Tibial artery (tissue), 4 donors: ENCODE results near the gene SEC22C.
A peak's percentile ranks its signal among the peaks of the same experiment; 100 is the strongest.

Experiments
- DNase-seq, 2 donors: peaks; one replicate each; pipeline ENCODE4 v3.0.0-alpha.2; 2019
- H3K27ac ChIP-seq, 2 donors: fragments of 200-600 bp; sonication (generic) in 1 of 2; 1 replicate in 1 of 2; 2 replicates in 1 of 2; pipeline ENCODE4 v1.5.1; 2018 to 2019; ENCODE audit warnings: mild to moderate bottlenecking in 1 of 2
- H3K27me3 ChIP-seq, 2 donors: fragments of 200-600 bp; sonication (generic) in 1 of 2; one replicate each; pipeline versions ENCODE4 v1.5.1 to v1.6.0; 2016 to 2019
- H3K36me3 ChIP-seq, 3 donors: fragments of 200-600 bp; sonication (generic) in 2 of 3; one replicate each; pipeline ENCODE4 v1.5.1; 2016 to 2019; ENCODE audit warnings: mild to moderate bottlenecking in 2 of 3
- H3K4me1 ChIP-seq, 4 donors: fragments of 200-600 bp; sonication (generic) in 2 of 4; 1 replicate in 3 of 4; 2 replicates in 1 of 4; pipeline ENCODE4 v1.5.1; 2016 to 2019
- H3K4me3 ChIP-seq, 2 donors: fragments of 200-600 bp; sonication (generic) in 1 of 2; 1 replicate in 1 of 2; 2 replicates in 1 of 2; pipeline ENCODE4 v1.5.1; 2018 to 2019; ENCODE audit warnings: mild to moderate bottlenecking in 2 of 2
- H3K9me3 ChIP-seq, 3 donors: fragments of 200-600 bp; sonication (generic) in 1 of 3; one replicate each; pipeline ENCODE4 v1.5.1; 2016 to 2019
- CTCF ChIP-seq, 2 experiments: fragments of 200-600 bp in 1 of 2; fragments of 450-650 bp in 1 of 2; IDR thresholded peaks; one replicate each; pipeline ENCODE4 v1.5.1; 2017 to 2019; ENCODE audit warnings: antibody characterized with exemption in 2 of 2, mild to moderate bottlenecking in 1 of 2, moderate library complexity in 1 of 2
- intact Hi-C: fragments of 100-400 bp; cut with DNase I; formaldehyde crosslinking; loops from one replicate; pipeline ENCODE4 v1.15.0; 2023; ENCODE audit warnings: low total_unique reads

The SEC22C gene

GRCh38 chr3:42503251-42503924 is 78.4 kb downstream of the SEC22C start:
- peaks cover 0 to 28% (median 20%) of the 10 kb centered on the region in 4 donors for H3K4me1 ChIP-seq
- no peak for TF ChIP-seq CTCF (IDR thresholded peaks at IDR 0.05)
- intact Hi-C loops: loop anchor here (5.0 kb wide), 2 partner anchors 44 to 249 kb away; no protein-coding TSS in a partner anchor
- peak overlapping the region; percentile 51 to 68 for H3K4me3 ChIP-seq
- H3K36me3 ChIP-seq: no peaks in the 10 kb centered on the region
- H3K27me3 ChIP-seq: no peaks in the 10 kb centered on the region
- peak overlapping the region; percentile 59 to 79 for H3K27ac ChIP-seq
- no peaks in the 10 kb centered on the region for H3K9me3 ChIP-seq
- peak in 1 of 2 donors; percentile 19 for DNase-seq

DNA sequence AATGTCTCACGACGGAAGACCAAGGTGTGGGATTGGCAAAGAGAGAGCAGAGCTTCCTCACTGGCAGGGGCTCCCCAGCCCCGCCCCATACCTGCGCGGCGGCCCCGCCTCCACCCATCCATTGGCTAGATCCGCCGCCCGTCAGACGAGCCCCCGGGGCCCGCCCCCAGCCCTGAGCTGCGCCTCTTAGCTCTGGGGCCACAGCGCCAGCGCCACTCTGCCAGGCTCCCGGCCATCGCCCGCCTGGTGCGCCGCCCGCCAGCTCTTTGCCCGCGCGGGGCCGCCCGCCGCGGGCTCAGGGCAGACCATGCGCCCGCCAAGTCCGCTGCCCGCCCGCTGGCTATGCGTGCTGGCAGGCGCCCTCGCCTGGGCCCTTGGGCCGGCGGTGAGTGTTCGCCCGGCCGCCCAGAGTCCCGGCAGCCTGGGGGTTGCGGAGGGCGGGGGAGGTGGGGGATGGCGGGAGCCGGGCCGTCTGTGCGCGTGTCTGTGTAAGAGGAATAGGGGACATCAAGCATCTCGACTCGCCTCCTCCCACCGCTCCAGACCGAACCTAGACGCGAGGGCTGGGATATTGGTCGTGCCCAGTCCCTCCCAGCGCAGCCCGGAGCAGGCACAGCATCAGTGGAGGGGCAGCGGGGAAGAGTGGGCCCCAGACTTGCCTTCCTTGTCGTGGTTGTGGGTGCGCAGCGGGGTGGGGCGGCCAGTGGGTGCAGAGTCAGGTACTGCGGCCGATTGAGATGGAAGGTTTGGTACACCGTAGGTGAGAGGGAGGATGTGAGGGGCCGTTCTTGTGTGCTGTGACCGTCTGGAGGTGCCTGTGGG is 79.1 kb downstream of the SEC22C start, which contains the start of gene VIPR1:
Gene VIPR1 (plus strand): TSS at position 215 of the 822 bp plus-strand sequence. CDS start 93 bp downstream, at position 308.
- peak within 1 kb of the TSS; percentile 59 to 79 for H3K27ac ChIP-seq
- peak; percentile 67 to 89 for DNase-seq
- H3K27me3 ChIP-seq: no peaks in the 10 kb centered on the region
- H3K9me3 ChIP-seq: no peaks in the 10 kb centered on the region
- peak within 1 kb of the TSS; percentile 51 to 68 for H3K4me3 ChIP-seq
- peaks cover 0 to 23% (median 20%) of the 10 kb centered on the region in 4 donors for H3K4me1 ChIP-seq
- intact Hi-C loops: loop anchor here (5.0 kb wide), 2 partner anchors 45 to 250 kb away; no protein-coding TSS in a partner anchor
- TF ChIP-seq CTCF (IDR thresholded peaks at IDR 0.05): no peak
- no peaks in the 10 kb centered on the region for H3K36me3 ChIP-seq

GRCh38 chr3:42501681-42502428 is 79.9 kb downstream of the SEC22C start:
- Histone ChIP-seq H3K9me3 (no peaks in the 10 kb centered on the region), H3K4me1 (peaks cover 0 to 26% (median 20%) of the 10 kb centered on the region in 4 donors), H3K4me3 (peak overlapping the region; percentile 51 to 68), H3K27me3 (no peaks in the 10 kb centered on the region), H3K27ac (peak overlapping the region; percentile 59 to 79), H3K36me3 (no peaks in the 10 kb centered on the region)
- peak; percentile 63 to 81 for TF ChIP-seq CTCF (IDR thresholded peaks at IDR 0.05)
- DNase-seq: peak; percentile 63 to 82
- intact Hi-C loops: loop anchor here (5.0 kb wide), 2 partner anchors 45 to 250 kb away; no protein-coding TSS in a partner anchor

GRCh38 chr3:42501321-42501680 is 80.5 kb downstream of the SEC22C start:
- Histone ChIP-seq H3K36me3 (no peaks in the 10 kb centered on the region), H3K4me1 (peaks cover 0 to 29% (median 20%) of the 10 kb centered on the region in 4 donors), H3K4me3 (peak overlapping the region; percentile 51 to 68), H3K27ac (peak overlapping the region; percentile 59 to 79), H3K9me3 (no peaks in the 10 kb centered on the region), H3K27me3 (no peaks in the 10 kb centered on the region)
- intact Hi-C loops: loop anchor here (5.0 kb wide), 2 partner anchors 46 to 251 kb away; no protein-coding TSS in a partner anchor
- DNase-seq: no peak
- TF ChIP-seq CTCF (IDR thresholded peaks at IDR 0.05): no peak

DNA sequence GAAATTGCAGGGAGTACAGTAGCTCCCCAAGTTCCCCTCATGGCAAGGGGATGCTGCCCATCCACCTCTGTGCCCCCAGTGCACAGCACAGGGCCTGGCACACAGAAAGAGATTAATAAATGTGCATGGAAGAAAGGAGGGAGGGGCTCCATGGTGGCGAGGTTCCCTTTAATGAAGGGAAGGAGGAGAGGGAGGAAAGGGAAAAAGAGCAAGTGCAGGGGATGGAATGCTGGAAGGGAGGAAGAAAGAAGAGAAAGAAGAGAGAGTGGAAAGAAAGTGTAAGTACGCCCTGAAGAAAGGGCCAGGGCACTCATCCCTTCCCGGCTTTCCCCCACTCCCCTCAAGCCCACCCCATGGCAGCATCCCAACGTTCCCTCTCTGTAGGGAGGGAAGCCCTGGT is 80.9 kb downstream of the SEC22C start:
- TF ChIP-seq CTCF (IDR thresholded peaks at IDR 0.05): no peak
- DNase-seq: peak; percentile 11 to 44
- intact Hi-C loops: loop anchor here (5.0 kb wide), 2 partner anchors 46 to 251 kb away; no protein-coding TSS in a partner anchor
- Histone ChIP-seq H3K36me3 (no peaks in the 10 kb centered on the region), H3K4me3 (peak overlapping the region in 1 of 2 donors; percentile 68), H3K27ac (no peak overlapping the region), H3K27me3 (no peaks in the 10 kb centered on the region), H3K9me3 (no peaks in the 10 kb centered on the region), H3K4me1 (peaks cover 0 to 29% (median 20%) of the 10 kb centered on the region in 4 donors)
